ENCODE data around the gene ETF1.

ETF1 gene

GRCh38 chr5:138460032-138460693 is 82.9 kb downstream of the ETF1 start:
- no peak for DNase-seq

- DNase-seq: peak; percentile 73
Measured at GRCh38 chr5:138459311-138459933, 83.6 kb downstream of the ETF1 start.

- no peak for DNase-seq
Measured at GRCh38 chr5:138458856-138459255, 84.2 kb downstream of the ETF1 start.

GRCh38 chr5:138458384-138458783 is 84.7 kb downstream of the ETF1 start:
- no peak for DNase-seq

DNA sequence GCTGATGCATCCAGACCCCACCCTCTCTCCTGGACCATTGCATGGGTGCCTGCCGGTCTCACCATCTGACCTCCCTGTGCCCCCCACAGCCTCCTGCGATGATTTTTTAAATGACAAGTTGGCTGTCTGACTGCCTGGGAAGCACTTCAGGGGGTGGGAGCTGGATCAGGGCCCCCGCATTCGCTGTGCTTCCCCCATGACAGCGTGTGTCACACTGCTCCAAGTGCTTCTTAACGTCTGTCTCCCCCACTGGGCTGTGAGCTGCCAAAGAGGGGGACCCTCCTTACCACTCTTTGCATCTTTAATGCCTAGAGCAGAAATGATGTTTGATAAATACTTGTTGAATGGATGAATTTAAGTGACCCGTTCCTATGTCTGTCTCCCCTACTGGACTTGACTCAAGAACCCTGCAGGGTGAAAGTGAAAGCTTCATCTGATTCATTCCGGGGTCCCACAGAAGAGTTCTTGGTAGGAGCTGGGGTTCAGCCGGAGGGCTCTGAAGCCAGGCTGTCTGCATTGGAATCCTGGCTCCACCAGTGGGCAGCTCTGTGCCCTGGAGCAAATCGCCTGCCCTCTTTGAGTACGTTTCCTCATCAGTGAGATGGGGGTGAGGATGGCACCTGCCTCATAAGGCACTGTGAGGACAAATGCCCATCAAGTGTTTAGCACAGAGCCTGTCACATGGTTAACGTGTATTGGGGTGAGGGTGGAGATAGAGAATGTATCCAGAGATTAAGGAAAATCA is 85.3 kb downstream of the ETF1 start:
- DNase-seq: no peak
